Activated CD4-positive, alpha-beta T cell treated with anti-CD3 and anti-CD28 coated beads, Interleukin-2, amount 50 U/mL, for 24 hours (primary cell): ENCODE results near the gene ANKFN1.

Experiments used
- DNase-seq, 2 donors: peaks; one replicate each; pipeline ENCODE4 v3.0.0-alpha.2; 2020; ENCODE audit warnings: low read depth in 1 of 2, low spot score in 1 of 2

The ANKFN1 gene

DNA sequence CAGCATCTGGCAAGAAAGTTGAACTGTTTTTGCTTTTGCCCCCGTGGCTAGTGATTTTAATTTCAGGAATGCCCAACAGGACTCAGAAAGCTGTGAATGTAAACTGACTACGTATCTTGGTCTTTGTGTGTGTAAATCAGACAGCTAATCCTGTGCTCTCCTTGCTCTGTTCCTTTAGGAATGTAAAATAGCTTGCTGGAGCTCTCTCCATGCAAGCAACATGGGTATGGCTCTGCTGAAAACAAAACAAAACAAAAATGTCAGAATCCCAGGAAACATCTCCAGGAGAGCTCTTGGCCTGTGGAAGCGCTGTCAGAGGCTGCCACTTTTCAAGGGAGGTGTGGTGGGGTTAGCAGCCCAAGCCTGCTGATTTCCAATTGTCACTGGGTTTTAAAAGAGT is 278.5 kb downstream of the ANKFN1 start:
- DNase-seq, result no peak

DNA sequence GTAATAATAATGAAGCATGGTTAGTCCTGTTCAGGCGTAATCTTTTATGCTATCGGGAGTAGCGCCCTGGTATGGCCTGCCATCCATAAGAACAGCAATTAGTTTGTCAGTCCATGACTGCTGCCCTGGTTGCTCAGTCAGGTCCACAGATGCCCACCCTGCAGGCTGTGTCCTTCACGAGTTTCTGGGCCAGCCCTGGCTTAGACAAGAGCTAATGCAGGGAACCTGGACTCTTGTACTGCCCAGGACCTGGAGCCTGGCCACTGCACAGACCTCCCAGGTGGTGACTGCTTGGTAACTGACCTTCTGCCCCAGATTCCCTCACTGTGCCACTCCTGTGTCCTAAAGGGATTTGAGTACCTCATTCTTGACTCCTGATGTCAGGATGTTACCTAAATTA is 279.2 kb downstream of the ANKFN1 start:
- DNase-seq, result no peak

GRCh38 chr17:56434610-56435009 is 281.3 kb downstream of the ANKFN1 start:
- DNase-seq, result no peak

DNA sequence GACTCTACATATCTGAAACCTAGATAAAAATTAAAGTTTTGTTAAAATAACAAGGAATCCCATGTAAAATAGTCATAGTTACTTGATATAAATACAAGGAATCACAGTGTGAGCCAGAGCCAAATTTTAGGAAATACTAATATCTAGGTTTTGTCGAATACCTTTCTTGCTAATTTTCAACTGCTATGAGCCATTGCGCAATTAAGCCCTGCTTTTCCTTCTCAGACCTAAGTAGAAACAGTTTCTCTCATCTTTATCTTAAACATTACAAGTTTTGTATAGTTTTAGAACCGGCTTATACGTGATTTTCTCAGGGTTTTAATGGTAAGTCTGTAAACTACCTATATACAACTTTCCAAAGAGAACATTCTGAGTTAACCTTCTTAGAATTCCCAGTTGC is 282.9 kb downstream of the ANKFN1 start:
- no peak for DNase-seq

- DNase-seq, result no peak
Measured at GRCh38 chr17:56440419-56440818, 287.1 kb downstream of the ANKFN1 start.

DNA sequence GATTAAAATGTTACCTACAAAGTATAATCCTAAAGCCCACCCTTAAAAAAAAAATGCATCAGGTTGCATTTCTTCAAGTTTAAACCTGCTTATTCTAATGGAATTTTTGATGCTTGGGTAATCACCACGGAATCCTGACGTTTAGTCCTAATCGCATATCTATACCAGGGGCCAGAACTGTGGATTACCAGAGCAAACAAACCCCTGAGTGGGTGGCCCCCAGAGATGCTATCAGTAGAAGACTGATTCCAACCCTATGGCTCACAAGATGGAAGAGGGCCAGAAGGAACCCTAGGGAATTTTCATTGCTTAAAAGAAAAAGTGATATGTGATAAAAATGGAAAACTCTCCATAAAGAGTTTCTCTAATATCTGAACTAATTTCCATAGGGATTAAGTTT is 288.0 kb downstream of the ANKFN1 start:
- no peak for DNase-seq

DNA sequence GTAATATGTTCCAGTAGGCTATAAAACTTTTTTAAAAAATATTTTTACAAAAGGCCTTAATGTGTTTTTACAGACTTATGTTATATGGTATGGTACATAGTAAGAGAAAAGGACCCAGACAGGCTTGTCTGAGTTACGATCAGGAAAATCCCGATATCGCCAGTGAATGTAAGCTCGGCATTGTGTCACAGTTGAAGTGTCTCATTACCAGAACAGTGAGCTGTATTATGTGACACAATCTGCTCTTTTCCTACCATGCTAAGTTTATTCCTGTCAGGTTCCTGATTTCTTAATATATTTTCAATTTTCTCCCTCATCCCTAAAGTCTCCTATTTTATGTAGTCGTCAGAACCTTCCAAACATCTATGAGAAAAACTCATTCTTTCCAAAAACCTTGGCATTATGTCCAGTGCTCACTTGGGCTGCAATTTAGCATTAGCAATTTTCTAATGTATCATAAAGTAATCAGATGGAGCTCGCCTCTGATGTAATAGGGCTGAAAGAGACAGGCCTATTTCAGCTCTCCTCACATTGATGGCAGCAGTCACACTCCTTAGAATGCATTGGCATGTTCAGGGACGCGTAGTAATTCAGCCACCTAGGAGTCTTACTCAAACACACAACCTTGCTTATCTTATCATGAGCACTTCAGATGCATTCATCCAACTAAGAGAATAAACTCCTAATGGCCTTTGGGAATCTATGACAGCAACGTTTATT is 292.6 kb downstream of the ANKFN1 start:
- no peak for DNase-seq

- no peak for DNase-seq
Measured at GRCh38 chr17:56447171-56447570, 293.9 kb downstream of the ANKFN1 start.

DNA sequence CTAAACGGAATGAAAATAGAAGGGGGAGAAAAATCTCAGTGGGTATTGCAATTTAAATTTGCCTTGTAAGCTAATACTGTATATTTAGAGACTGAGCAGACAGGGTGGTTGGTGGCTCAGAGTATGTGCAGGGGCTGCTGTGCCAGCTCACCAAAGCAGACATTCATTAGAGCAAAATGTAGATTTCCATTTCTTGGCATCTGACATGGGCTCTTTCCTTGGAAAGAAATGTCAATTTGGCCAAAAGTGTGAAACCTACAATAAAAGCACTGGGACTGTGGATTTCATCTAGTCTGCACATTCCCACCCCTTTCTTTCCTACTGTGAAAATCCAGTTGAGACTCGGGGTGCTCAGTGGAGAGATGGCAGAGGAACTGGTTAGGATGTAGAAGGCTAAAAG is 295.1 kb downstream of the ANKFN1 start:
- no peak for DNase-seq

DNA sequence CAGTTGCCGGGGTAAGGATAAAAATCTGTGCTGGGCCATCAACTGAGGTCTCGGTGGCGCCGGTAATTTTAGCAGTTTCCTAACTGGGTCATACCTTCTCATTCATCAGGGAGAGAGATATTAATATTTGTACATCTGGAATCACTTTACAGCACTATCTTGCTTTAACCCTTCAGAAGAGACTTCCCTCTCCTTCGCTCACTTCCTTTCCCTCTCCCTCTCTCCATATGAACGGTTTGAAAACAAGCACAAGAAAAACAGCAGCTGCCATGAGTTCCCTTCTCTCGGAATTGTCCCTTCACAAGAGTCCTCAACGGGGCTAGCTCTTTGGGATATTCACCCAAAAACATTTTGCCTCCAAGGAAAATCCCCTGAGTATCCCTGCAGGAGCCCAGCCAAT is 295.9 kb downstream of the ANKFN1 start:
- DNase-seq, result no peak

- DNase-seq, result no peak
Measured at GRCh38 chr17:56451629-56452028, 298.4 kb downstream of the ANKFN1 start.

DNA sequence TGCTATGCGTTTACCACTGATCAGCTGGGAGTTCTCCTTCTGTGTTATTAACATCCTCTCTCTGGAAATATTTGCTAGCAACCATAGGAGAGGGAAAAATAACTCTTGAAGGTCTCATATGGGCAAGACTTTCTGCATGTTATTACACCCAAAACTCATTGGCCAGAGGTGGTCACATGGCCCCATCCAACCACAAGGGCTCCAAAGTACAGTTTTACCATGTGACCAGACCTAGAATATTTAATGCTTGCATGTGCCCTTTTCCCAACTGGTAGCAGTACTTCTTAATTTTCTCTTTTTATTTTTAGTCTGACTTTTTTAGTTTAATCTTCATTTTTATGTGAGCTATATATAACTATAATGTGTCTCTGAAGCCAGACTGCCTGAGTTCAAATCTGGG is 299.2 kb downstream of the ANKFN1 start:
- DNase-seq, result no peak

- no peak for DNase-seq
Measured at GRCh38 chr17:56457501-56457900, 304.2 kb downstream of the ANKFN1 start.

DNA sequence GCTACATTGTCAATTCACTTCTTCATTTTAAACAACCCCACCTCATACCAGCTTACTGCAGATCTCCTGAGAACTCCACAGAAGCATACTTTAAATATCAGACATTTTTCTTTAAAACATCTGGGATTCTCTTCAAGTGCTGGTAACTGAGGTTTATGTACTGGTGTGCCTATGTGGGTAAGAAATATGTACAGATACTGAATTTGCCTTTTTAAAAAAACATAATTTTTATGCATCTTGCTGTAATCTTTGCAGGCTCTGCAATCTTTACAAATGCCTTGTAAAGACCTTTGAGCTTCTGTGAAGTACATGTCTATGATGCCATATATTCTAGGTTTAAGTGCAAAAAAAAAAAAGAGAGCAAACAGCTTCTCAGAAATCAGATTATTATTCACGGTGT is 312.6 kb downstream of the ANKFN1 start:
- DNase-seq, result no peak

DNA sequence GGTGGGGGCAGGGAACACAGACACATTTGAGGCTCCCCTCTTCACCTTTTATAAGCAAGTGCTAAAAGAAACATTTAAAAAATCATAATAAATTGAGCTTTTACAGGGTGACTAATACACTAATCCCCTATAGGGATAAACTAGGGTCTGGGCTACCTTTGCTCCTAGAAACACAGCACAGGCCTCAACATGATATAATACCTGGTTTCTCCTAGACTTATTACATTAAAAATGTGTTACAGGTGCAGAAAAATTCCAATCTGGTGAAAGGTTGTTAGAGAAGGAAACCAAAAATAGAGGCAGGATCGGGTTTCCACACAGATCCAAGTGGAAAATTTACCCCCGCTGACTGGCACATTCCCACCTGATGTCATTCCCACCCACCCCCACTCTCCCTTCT is 315.6 kb downstream of the ANKFN1 start:
- DNase-seq, result no peak

DNA sequence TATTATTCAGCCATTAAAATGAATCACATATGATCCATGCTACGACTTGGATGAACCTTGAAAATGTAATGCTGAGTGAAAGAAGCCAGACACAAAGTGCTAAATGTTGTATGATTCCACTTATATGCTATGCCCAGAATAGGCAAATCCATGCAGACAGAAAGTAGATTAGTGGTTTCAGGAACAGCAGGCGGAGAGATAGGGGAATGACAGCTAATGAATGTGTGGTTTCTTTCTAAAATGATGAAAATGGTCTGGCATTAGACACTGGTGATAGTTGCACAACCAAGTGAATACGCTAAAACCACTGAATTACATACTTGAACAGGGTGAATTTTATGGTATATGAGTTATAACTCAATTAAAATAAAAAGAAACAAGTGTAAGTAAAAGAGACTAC is 318.4 kb downstream of the ANKFN1 start:
- DNase-seq, result no peak

DNA sequence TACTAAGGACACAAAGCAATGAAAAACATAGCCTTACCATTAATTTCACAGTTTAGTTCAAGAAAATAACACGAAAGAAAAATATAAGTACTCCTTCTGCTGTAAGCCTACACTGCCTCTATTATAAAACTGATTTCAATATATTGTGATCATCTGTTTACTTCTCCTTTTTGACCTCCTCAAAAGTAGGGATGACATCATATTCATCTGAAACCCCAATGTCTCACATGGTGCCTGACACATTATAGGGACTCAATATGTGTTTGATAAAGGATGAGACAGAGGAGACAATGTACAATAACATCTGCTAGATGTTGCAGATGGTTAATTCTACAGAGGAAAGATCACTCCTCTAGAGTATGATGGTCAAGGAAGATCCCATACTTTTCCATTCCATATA is 321.8 kb downstream of the ANKFN1 start:
- no peak for DNase-seq

DNA sequence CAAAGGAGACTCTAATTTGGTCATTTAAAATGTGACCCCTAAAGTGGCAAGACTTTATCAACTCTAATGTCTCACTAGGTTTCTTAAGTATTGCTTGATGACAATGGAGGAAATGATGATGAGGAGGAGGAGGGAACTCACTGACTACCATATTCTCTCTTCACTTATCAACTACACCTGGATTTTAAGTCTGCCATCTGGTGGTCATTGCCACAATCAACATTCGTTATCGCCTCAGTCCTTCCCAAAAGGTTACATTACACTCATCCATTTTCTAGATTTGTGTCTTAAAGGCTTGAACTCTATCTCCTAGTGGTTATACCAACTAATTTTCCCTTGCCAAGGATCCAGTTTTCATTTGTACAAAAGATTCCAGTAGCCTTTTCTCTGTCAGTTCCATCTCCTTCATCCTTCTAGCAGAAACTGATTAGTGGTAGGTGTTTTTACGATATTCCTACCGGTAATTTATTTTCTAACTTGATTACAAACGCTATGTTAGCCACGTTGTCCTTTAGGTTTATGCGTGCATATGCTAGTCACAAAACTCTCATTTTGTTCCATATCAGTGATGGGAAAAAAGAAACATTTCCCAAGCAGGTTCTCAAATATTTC is 325.7 kb downstream of the ANKFN1 start:
- DNase-seq, result no peak

- DNase-seq, result no peak
Measured at GRCh38 chr17:56480501-56480900, 327.2 kb downstream of the ANKFN1 start.

GRCh38 chr17:56481659-56482058 is 328.4 kb downstream of the ANKFN1 start:
- no peak for DNase-seq

GRCh38 chr17:56482229-56482628 is 329.0 kb downstream of the ANKFN1 start:
- no peak for DNase-seq

GRCh38 chr17:56486732-56487131 is 333.5 kb downstream of the ANKFN1 start:
- no peak for DNase-seq

GRCh38 chr17:56488800-56489199 is 335.5 kb downstream of the ANKFN1 start:
- DNase-seq, result no peak
